ENCODE data around the gene C6orf132.

GRCh38 chr6:42071881-42072583 is 70.4 kb downstream of the C6orf132 start:
- TF ChIP-seq EZH2 (IDR thresholded peaks at IDR 0.05; ENCODE audit: insufficient read depth, poor library complexity, severe bottlenecking) = no peak
- no peak for TF ChIP-seq EZH2phosphoT487 (IDR thresholded peaks at IDR 0.05; ENCODE audit: insufficient read depth, low read depth)

Measured in GM23248 (cell line).